ENCODE data around the gene NRL. TPM values are rescaled to one million over a fixed set of nuclear protein-coding genes. Genes with fewer than 3 reads are reported as not detected.

The NRL gene
- total RNA-seq, 1 donor from 2014 or later, result 2.7 TPM

GRCh38 chr14:24100197-24100981 is 14.4 kb downstream of the NRL start:
- Mint-ChIP-seq H3K4me3 (no peak overlapping the region), H3K9me3 (peaks cover 4% of the 10 kb centered on the region), H3K27me3 (ENCODE audit: insufficient read depth) (no peaks in the 10 kb centered on the region), H3K4me1 (ENCODE audit: low read depth) (peaks cover 20% of the 10 kb centered on the region), H3K36me3 (ENCODE audit: low read depth) (peaks cover 57% of the 10 kb centered on the region), H3K27ac (no peak overlapping the region)
- intact Hi-C loops (cut with micrococcal nuclease), result no loop called here
- DNase-seq (ENCODE audit: low spot score), result no peak

GRCh38 chr14:24098927-24099813 is 15.6 kb downstream of the NRL start:
- intact Hi-C loops (cut with micrococcal nuclease), result no loop called here
- Mint-ChIP-seq H3K4me1 (ENCODE audit: low read depth) (peaks cover 20% of the 10 kb centered on the region), H3K9me3 (no peaks in the 10 kb centered on the region), H3K27me3 (ENCODE audit: insufficient read depth) (no peaks in the 10 kb centered on the region), H3K4me3 (no peak overlapping the region), H3K27ac (peak overlapping the region; percentile 40), H3K36me3 (ENCODE audit: low read depth) (peaks cover 52% of the 10 kb centered on the region)
- DNase-seq (ENCODE audit: low spot score), result no peak

- Mint-ChIP-seq H3K27me3 (ENCODE audit: insufficient read depth) (no peaks in the 10 kb centered on the region), H3K4me3 (no peak overlapping the region), H3K9me3 (no peaks in the 10 kb centered on the region), H3K4me1 (ENCODE audit: low read depth) (peaks cover 25% of the 10 kb centered on the region), H3K27ac (no peak overlapping the region), H3K36me3 (ENCODE audit: low read depth) (peaks cover 46% of the 10 kb centered on the region)
- DNase-seq (ENCODE audit: low spot score), result no peak
- intact Hi-C loops (cut with micrococcal nuclease), result no loop called here
These were observed 16.4 kb downstream of the NRL start for GRCh38 chr14:24098229-24098926.

- Mint-ChIP-seq H3K4me1 (ENCODE audit: low read depth) (peaks cover 30% of the 10 kb centered on the region), H3K4me3 (peak overlapping the region; percentile 68), H3K36me3 (ENCODE audit: low read depth) (peaks cover 38% of the 10 kb centered on the region), H3K9me3 (no peaks in the 10 kb centered on the region), H3K27ac (peak overlapping the region; percentile 44), H3K27me3 (ENCODE audit: insufficient read depth) (no peaks in the 10 kb centered on the region)
- no peak for DNase-seq (ENCODE audit: low spot score)
- intact Hi-C loops (cut with micrococcal nuclease), result no loop called here
These were observed 18.1 kb downstream of the NRL start for GRCh38 chr14:24096545-24097181.

- Mint-ChIP-seq H3K4me1 (ENCODE audit: low read depth) (peaks cover 34% of the 10 kb centered on the region), H3K27ac (peak overlapping the region; percentile 97), H3K9me3 (no peaks in the 10 kb centered on the region), H3K4me3 (peak overlapping the region; percentile 100), H3K27me3 (ENCODE audit: insufficient read depth) (no peaks in the 10 kb centered on the region), H3K36me3 (ENCODE audit: low read depth) (peaks cover 29% of the 10 kb centered on the region)
- intact Hi-C loops (cut with micrococcal nuclease), result loop anchor here (1.0 to 2.0 kb wide), 3 partner anchors 14 to 59 kb away; partner anchors contain the start of gene PSME1
- no peak for DNase-seq (ENCODE audit: low spot score)
These were observed 19.3 kb downstream of the NRL start for GRCh38 chr14:24095271-24096068.

GRCh38 chr14:24094841-24095270 is 19.9 kb downstream of the NRL start:
- H3K36me3 Mint-ChIP-seq (ENCODE audit: low read depth), result peaks cover 24% of the 10 kb centered on the region
- peaks cover 36% of the 10 kb centered on the region for H3K4me1 Mint-ChIP-seq (ENCODE audit: low read depth)
- no peaks in the 10 kb centered on the region for H3K27me3 Mint-ChIP-seq (ENCODE audit: insufficient read depth)
- peak overlapping the region; percentile 97 for H3K27ac Mint-ChIP-seq
- intact Hi-C loops (cut with micrococcal nuclease), result loop anchor here (1.0 to 5.0 kb wide), 11 partner anchors 14 to 108 kb away; partner anchors contain the start of genes DCAF11, DHRS4L2, IRF9 and NRL
- no peaks in the 10 kb centered on the region for H3K9me3 Mint-ChIP-seq
- H3K4me3 Mint-ChIP-seq, result peak overlapping the region; percentile 100
- no peak for DNase-seq (ENCODE audit: low spot score)

GRCh38 chr14:24093901-24094840 is 20.6 kb downstream of the NRL start, which contains the start of gene PCK2:
TSS of gene PCK2 (plus strand) at chr14:24094311. CDS start at chr14:24094406, 95 bp downstream.
- Mint-ChIP-seq H3K27ac (peak within 1 kb of the TSS; percentile 97), H3K36me3 (ENCODE audit: low read depth) (peaks cover 18% of the 10 kb centered on the region), H3K27me3 (ENCODE audit: insufficient read depth) (no peaks in the 10 kb centered on the region), H3K4me1 (ENCODE audit: low read depth) (peaks cover 36% of the 10 kb centered on the region), H3K9me3 (no peaks in the 10 kb centered on the region), H3K4me3 (peak within 1 kb of the TSS; percentile 100)
- DNase-seq (ENCODE audit: low spot score), result peak; percentile 70
- intact Hi-C loops (cut with micrococcal nuclease), result loop anchor here (1.0 to 5.0 kb wide), 9 partner anchors 13 to 107 kb away; partner anchors contain the start of genes DCAF11, DHRS4L2, IRF9 and NRL

GRCh38 chr14:24093207-24093900 is 21.4 kb downstream of the NRL start:
- no peaks in the 10 kb centered on the region for H3K27me3 Mint-ChIP-seq (ENCODE audit: insufficient read depth)
- H3K4me3 Mint-ChIP-seq, result peak overlapping the region; percentile 100
- intact Hi-C loops (cut with micrococcal nuclease), result loop anchor here (5.0 kb wide), 1 partner anchor 106 kb away; the partner anchor contains the start of gene DHRS4L2
- H3K4me1 Mint-ChIP-seq (ENCODE audit: low read depth), result peaks cover 36% of the 10 kb centered on the region
- peaks cover 18% of the 10 kb centered on the region for H3K36me3 Mint-ChIP-seq (ENCODE audit: low read depth)
- no peak for DNase-seq (ENCODE audit: low spot score)
- no peaks in the 10 kb centered on the region for H3K9me3 Mint-ChIP-seq
- peak overlapping the region; percentile 86 for H3K27ac Mint-ChIP-seq

- Mint-ChIP-seq H3K36me3 (ENCODE audit: low read depth) (peaks cover 15% of the 10 kb centered on the region), H3K9me3 (no peaks in the 10 kb centered on the region), H3K27ac (peak overlapping the region; percentile 86), H3K27me3 (ENCODE audit: insufficient read depth) (no peaks in the 10 kb centered on the region), H3K4me1 (ENCODE audit: low read depth) (peaks cover 36% of the 10 kb centered on the region), H3K4me3 (peak overlapping the region; percentile 100)
- no peak for DNase-seq (ENCODE audit: low spot score)
- intact Hi-C loops (cut with micrococcal nuclease), result loop anchor here (5.0 kb wide), 1 partner anchor 105 kb away; the partner anchor contains the start of gene DHRS4L2
These were observed 22.1 kb downstream of the NRL start for GRCh38 chr14:24092505-24093206.

GRCh38 chr14:24092110-24092504 is 22.6 kb downstream of the NRL start:
- intact Hi-C loops (cut with micrococcal nuclease), result loop anchor here (5.0 kb wide), 1 partner anchor 105 kb away; the partner anchor contains the start of gene DHRS4L2
- Mint-ChIP-seq H3K27me3 (ENCODE audit: insufficient read depth) (no peaks in the 10 kb centered on the region), H3K4me3 (peak overlapping the region; percentile 16), H3K27ac (peak overlapping the region; percentile 86), H3K4me1 (ENCODE audit: low read depth) (peaks cover 36% of the 10 kb centered on the region), H3K9me3 (no peaks in the 10 kb centered on the region), H3K36me3 (ENCODE audit: low read depth) (peaks cover 15% of the 10 kb centered on the region)
- DNase-seq (ENCODE audit: low spot score), result no peak

Measured in activated T-helper 1 cell treated with anti-CD3 and anti-CD28 coated beads, Interleukin-12 subunit alpha, Interleukin-12 subunit beta, Interleukin-2, Interleukin-4 antibody, amounts not matched to agents 30 ng/mL and 10 ng/mL and 1 ng/mL, durations not matched to agents 14 hours and 24 hours and 36 hours (primary cell).